Stimulated activated CD4-positive, alpha-beta T cell treated with anti-CD3 and anti-CD28 coated beads, Interleukin-12 subunit alpha, Interleukin-12 subunit beta, amount 100 ng/mL, for 48 hours (primary cell): ENCODE results near the gene MINPP1.
"Not testable (repeated sequence)": the region's sequence is repeated elsewhere in the genome, so short reads cannot be mapped to it uniquely, and the experiment has no call there.

ENCODE experiments used
- DNase-seq, 3 donors: peaks; one replicate each; pipeline ENCODE4 v3.0.0-alpha.2; 2020; ENCODE audit warnings: low read depth in 2 of 3, low spot score in 1 of 3

MINPP1 gene, protein sequence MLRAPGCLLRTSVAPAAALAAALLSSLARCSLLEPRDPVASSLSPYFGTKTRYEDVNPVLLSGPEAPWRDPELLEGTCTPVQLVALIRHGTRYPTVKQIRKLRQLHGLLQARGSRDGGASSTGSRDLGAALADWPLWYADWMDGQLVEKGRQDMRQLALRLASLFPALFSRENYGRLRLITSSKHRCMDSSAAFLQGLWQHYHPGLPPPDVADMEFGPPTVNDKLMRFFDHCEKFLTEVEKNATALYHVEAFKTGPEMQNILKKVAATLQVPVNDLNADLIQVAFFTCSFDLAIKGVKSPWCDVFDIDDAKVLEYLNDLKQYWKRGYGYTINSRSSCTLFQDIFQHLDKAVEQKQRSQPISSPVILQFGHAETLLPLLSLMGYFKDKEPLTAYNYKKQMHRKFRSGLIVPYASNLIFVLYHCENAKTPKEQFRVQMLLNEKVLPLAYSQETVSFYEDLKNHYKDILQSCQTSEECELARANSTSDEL

DNA sequence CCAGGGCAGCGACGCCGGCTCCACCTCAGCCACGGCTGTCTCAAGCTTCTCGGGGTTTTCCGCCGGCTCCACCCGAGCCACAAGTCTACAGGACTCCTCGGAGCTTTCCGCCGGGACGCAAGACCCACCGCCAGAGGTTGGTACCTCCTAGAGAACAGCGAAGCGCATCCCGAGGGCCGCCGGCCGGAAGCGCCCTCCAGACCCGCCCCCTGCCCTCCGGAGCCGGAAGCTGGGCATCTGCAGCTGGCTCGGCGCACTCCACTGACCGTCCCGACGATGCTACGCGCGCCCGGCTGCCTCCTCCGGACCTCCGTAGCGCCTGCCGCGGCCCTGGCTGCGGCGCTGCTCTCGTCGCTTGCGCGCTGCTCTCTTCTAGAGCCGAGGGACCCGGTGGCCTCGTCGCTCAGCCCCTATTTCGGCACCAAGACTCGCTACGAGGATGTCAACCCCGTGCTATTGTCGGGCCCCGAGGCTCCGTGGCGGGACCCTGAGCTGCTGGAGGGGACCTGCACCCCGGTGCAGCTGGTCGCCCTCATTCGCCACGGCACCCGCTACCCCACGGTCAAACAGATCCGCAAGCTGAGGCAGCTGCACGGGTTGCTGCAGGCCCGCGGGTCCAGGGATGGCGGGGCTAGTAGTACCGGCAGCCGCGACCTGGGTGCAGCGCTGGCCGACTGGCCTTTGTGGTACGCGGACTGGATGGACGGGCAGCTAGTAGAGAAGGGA lies at the start of gene MINPP1:
Gene MINPP1 (plus strand): TSS at position 254 of the 726 bp plus-strand sequence. CDS start 23 bp downstream, at position 277.
- DNase-seq, result peak; percentile 82 to 89 (median 87)

DNA sequence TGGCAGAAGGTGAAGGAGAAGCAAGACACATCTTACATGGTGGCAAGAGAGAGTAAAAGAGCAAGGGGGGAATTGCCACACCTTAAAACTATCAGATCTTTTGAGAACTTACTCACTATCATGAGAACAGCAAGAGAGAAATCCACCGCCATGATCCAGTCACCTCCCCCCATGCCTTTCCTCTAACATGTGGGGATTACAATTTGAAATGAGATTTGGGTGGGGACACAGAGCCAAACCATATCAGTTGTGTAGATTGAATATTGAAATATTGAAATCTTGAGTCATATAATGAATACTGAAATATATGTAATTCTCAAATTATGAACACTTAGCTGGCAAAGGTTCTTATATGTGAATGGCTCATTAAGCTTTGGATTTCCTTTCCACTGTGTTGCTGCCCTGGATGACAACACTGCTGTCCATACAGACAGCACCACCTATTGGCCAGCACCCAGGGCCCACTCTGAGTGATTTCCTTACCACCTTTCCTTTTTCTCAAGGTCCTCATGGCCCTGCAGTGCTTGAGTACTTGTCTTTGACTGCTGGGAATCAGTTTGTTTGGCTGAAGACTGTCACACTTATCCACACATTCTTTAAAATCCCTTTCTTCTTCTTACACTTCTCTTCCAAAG lies 48.0 kb upstream of the MINPP1 start:
- DNase-seq, result not testable (repeated sequence)

DNA sequence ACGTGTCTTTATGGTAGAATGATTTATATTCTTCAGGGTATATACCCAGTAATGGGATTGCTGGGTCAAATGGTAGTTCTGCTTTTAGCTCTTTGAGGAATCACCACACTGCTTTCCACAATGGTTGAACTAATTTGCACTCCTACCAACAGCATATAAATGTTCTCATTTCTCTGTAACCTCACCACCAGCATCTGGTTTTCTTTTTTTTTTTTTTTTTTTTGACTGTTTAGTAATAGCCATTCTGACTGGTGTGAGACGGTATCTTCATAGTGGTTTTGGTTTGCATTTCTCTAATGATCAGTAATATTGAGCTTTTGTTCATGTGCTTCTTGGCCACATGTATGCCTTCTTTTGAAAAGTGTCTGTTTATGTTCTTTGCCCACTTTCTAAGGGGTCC lies 42.9 kb upstream of the MINPP1 start:
- DNase-seq, result not testable (repeated sequence)

DNA sequence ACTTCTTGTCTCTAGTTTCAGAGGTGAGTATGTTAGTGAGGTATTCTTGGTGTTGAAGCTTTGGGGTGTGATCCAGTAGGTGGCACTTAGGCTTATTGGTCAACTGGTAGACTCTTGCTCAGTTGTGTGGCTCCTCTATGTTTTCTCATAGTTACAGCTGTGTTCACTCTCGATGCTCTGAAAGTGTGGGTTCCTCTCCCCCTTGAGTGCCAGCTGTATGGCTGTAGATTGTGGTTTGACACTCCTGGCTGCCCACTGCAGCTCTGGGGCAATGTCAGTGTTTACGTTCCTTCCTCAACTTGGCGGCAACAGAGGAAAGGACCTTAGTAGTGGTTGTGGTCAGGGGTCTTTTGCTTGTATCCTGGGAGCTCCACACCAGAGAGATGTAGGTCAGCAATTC lies 37.8 kb upstream of the MINPP1 start:
- DNase-seq, result not testable (repeated sequence)

DNA sequence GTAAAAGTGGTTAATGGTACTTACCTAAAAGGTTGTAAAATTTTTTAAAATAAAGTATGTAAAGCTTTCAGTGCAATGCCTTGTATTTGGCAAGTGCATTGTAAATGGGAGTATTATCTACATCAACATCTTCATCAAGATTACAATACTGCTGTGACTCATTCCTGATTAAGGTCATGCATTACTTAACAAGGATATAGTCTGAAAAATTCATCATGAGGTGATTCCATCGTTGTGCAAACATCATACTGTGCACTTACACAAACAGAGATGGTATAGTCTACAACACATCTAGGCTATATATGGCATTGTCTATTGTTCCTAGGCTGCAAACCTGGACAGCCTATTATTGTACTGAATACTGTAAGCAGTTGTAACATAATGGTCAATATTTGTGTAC lies 16.0 kb upstream of the MINPP1 start:
- not testable (repeated sequence) for DNase-seq

DNA sequence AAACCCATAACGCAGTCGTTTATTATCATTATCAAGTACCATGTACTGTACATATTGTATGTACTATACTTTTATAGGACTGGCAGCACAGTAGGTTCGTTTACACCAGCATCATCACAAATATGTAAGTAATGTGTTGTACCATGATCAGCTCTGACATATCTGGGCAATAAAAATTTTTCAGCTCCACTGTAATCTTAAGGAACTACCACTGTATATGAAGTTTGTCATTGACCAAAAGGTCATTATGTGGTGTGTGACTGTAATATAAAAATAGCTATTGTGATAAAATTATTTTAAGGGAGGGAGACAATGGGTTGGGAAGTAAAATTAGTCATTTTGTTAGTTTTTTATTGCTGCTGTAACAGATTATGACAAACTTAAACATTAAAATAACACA lies 14.4 kb upstream of the MINPP1 start:
- not testable (repeated sequence) for DNase-seq

DNA sequence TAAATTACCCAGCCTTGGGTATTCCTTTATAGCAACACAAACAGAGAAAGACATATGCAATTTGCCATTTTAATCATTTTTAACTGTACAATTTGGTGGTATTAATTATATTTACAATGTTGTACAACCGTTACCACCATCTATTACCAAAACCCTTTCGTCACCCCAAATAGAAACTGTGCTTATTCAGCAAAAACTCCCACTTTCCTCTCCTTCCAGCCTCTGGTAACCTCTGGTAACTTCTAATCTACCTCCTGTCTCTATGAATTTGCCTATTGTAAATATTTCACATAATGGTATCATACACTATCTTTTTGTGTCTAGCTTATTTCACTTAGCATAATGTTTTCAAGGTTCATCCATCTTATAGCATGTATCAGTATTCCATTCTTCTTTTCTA lies 12.2 kb upstream of the MINPP1 start:
- not testable (repeated sequence) for DNase-seq

DNA sequence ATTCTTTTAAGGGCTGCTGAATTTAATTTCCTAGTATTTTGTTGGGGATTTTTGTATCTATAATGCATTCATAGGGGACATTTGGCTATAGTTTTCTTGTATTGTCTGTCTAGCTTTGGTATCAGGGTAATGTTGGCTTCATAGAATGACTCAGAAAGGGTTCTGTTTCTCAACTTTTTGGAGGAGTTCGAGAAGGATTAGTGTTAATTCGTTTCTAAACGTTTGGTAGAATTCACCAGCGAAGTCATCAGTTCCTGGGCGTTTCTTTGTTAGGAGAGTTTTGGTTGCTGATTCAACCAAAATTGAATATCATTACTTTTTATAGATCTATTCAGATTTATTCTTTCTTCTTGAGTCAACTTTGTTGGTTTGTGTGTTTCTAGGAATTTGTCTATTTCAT lies 9.2 kb upstream of the MINPP1 start:
- not testable (repeated sequence) for DNase-seq

DNA sequence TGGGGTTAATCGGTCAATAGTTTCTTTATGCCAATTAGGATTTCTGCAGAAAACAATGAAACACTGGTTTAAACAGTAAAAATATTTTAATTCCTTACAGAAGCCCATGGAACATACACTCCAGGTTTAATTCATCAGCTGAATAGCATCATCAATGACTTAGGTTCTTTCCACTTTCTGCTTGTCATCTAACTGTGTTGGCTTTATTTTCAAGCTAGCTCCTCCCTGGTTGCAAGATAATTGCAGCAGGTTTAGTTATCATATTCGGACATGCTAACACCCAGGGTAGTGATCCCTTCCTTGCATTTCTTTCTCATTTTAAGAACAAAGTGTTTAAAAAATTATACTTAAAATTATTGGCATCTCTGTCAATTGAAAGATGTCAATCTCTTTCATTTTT lies 7.3 kb upstream of the MINPP1 start:
- DNase-seq, result not testable (repeated sequence)

DNA sequence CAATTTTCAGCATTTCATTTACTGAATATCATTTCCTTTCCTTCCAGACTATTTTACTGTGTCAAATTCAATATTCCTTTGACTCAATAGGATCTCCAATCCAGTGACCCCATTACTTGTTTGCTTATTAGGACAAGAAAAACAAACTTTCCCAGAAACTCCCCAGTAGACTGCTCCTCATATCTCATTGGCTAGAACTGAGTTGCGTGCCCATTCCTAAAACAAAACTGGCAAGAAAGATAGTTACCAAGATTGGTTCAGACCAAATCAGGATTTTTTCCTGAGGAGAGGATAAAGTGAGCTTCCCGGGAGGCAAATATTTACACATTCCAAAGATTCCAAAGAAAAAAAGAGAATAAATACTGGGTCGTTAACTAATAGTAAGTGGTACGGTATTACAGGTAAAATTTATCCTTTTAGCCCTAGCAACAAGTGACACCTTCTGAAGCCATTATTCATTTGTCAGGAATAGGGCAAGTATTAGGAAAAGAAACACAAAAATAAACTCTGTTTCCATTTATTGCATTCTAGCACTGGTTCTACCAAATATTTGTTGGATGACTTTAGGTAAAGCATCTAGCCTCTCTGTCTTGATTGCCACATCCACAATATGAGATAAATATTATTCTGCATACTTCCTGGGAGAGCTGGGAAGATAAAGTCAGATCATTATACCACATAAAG lies 6.4 kb upstream of the MINPP1 start:
- DNase-seq, result not testable (repeated sequence)

DNA sequence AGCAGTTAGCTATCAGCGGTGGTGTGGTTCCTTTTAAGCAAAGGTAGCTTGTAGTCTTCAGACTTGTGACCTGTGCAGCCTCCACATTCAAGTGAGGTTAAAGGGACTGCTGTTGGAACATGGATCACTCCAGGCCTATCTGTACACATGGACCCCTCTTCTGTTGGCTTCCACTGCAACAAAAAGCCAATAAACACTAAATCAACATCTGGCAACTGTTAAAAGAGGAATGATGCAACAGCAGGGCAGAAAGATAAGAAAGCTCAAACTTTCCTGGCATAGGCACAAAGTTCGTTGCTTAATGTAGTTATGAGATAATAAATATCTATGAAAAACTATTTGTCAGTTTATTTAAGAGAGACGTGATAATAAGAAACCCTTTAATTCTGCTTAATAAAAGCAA lies 4.0 kb upstream of the MINPP1 start:
- no peak for DNase-seq

DNA sequence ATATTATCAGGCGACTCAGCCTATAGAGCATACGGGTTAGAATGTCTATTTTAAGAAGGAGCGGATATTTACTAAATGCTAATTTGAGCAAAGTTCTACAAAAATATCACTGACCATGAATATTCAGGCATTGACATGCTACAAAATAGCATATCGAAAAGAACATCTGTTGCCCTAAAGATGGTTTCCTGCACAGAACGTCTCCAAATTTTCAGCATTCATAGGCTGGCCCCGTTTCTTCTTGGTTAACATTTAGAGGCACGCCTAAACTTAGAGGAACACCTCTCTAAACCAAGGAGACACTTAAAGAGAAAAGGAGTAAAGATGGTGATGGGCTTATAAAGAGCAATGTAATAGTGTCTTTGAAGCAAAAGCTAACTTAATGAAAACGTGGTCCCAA lies 1.3 kb upstream of the MINPP1 start:
- DNase-seq, result no peak

DNA sequence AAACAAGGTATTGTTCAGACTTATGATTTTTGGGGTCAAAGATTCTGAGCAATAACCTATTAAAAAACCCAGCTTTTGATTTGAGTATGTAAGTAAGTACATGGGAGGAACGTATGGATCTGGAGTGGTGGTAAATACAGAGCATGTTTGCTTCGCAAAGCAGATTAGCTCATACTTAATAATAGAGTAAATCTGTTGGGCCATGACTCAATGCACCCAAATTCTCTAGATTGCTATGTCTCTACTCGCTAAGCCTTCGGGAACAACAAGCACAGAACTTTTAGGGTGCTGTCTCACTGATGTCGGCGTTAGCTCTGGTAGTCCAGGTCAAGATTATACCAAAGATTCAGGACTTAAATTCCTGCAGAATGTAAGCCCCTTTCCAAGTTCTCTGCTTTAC lies 807 bp upstream of the MINPP1 start:
- no peak for DNase-seq

DNA sequence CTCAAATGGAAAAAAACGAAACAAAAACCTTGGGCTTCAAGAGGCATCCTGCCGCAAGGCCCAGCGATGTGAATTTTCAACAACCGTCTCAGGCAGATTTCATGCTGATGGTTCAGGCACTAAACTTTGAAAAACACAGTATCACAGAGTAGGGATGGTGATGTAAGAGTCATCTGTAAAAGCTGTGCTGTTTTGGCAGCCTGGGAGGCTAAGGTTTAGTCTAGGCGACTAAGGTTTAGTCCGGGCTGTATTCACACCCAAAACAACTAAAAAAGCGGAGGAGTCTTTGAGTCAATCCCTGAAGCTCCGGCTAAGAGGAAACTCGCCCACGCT lies 420 bp upstream of the MINPP1 start:
- DNase-seq, result no peak

DNA sequence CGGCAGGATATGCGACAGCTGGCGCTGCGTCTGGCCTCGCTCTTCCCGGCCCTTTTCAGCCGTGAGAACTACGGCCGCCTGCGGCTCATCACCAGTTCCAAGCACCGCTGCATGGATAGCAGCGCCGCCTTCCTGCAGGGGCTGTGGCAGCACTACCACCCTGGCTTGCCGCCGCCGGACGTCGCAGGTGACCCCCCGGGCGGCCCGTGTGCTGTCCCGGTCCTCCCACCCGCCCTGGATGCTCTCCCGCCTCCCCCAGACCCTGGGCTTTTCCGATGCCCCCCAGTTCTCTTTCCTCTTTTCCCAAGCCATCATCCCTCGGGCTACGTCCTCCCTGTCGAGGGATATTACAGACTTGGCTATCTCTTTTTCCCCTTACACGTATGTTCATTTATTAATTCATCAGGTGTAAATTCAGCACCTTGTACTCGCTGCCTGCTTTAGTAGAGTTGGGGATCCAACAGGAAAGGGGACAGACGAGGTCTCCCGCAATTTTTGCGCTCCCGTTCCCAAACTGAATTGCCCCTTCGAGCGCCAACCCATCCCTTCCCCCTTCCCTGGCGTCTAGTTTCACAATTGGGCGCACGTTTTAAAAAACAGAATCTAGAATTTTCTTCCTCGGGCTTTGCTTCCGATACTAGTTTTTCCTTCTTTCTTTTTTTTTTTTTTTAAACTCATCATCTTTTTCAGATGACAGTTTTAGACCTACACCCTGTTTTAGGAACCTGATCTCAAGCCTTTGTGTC lies 846 bp downstream of the MINPP1 start:
- DNase-seq, result peak in 2 of 3 donors; percentile 17 to 47

DNA sequence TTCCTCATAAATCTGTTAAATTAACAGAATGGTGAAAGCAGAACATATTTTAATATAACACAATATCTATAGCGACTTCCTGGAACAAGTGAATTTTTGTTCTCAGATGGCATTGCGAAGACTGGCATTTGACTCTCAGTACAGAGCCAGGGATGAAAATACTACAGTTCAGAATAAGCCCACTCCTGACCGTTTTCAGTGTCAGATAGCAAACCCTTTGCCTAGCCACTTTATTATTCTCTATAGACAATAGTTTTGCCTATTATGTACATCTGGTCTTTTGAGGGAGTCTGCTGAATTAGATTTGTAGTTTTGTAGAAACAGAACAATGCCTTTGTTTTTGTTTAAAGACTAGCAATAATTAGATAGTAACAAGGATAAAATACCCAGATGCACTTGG lies 2.3 kb downstream of the MINPP1 start:
- no peak for DNase-seq

DNA sequence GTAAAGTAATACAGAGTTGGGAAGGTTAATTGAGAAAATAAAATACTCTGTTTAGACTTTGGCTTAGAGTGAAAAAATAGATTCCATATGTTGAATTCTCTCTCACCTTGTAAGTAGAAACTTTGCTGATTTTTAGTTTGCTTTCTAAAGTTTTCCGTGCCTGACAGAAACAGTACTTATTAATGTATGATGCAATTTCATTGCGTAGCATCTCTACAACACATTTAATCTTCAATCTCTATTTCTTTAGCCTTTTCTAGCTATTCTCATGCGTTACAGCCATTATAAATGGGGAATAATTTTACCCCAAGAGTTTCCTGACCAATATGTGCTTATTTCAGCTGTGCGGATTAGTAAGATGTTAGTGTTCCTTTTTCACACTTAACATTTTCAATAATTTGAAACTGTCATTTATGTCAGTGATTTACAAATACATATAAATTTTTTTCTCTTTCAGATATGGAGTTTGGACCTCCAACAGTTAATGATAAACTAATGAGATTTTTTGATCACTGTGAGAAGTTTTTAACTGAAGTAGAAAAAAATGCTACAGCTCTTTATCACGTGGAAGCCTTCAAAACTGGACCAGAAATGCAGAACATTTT lies 3.3 kb downstream of the MINPP1 start:
- no peak for DNase-seq

DNA sequence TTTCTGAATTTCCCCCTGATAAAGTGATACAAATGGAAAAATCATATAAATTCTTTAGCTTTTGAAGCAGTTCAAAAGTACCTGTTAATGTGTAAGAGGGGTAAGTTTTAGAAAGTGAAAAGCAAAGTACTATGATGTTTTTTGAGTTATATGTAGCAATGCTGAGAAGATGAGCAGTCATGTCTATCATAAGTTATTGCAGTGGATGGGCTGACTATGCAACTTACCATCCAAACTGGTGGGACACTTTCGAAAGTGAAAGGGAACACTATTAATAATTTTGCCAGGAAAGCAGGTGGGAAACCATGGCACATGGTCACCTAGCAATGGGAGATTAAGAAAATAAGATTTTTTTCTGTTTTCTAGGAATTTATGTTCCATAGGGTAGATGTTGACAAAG lies 4.1 kb downstream of the MINPP1 start:
- DNase-seq, result no peak

DNA sequence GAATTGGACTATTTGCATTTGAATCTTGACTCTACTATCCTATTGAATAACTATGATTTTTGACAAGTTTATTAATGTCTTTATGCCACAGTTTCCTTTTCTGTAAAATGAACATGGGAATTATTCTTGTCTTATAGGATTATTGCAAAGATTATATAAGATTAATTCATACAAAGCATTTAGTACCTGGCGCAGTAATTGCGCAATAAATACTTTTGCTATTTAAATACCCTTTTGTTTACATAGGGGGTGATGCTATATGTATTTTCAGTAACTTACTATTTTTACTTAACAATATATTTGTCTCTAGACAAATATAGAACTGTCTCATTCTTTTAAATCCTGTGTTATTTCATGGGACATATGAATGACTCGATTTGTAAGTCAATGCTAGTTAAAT lies 5.3 kb downstream of the MINPP1 start:
- no peak for DNase-seq

DNA sequence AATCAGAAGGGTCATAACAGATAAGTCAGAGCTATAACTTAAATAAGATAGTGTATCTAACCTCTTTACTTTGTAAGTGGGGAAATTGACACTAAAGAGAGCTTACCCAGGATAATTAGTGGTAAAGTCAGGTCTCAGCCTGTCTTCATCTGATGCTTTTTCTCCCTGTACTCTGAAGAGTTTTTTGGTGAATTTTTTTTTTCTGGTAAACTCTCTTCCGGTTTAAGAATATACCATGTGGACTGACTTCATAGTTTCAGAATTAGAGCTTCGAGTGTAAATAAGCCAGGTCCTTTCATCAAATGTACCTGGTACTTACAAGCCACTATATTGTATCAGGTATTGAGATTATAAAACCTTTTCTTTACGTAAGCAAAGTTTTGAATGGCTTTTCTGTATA lies 6.8 kb downstream of the MINPP1 start:
- DNase-seq, result no peak
